ENCODE results near the gene KATNBL1.

The KATNBL1 gene
- 22.2 to 51.7 (median 34.6) reads per million in 17 experiments for total RNA-seq

GRCh38 chr15:34209421-34210282, at the start of gene KATNBL1:
Gene KATNBL1, minus strand, starts transcription at chr15:34210096. Its CDS starts 46,420 bp downstream, at chr15:34163676.
- DNase-seq: peak; percentile 98 to 100 (median 99)

GRCh38 chr15:34259566-34259965, 49.7 kb upstream of the KATNBL1 start:
- DNase-seq: no peak

GRCh38 chr15:34258151-34258550, 48.3 kb upstream of the KATNBL1 start:
- no peak for DNase-seq

GRCh38 chr15:34252545-34252944, 42.6 kb upstream of the KATNBL1 start:
- DNase-seq: no peak

GRCh38 chr15:34248190-34248589, 38.3 kb upstream of the KATNBL1 start:
- no peak for DNase-seq

GRCh38 chr15:34246276-34246976, 36.5 kb upstream of the KATNBL1 start:
- DNase-seq: no peak

- no peak for DNase-seq
Measured at GRCh38 chr15:34243226-34243625, 33.3 kb upstream of the KATNBL1 start.

GRCh38 chr15:34242331-34242710, 32.4 kb upstream of the KATNBL1 start:
- DNase-seq: no peak

- peak; percentile 45 to 62 (median 52) for DNase-seq
Measured at GRCh38 chr15:34241376-34242330, 31.8 kb upstream of the KATNBL1 start.

GRCh38 chr15:34240537-34240936, 30.6 kb upstream of the KATNBL1 start:
- DNase-seq: no peak

GRCh38 chr15:34239151-34239808, 29.4 kb upstream of the KATNBL1 start:
- DNase-seq: peak in 3 of 4 experiments; percentile 19 to 38 (median 34)

- no peak for DNase-seq
Measured at GRCh38 chr15:34233614-34234013, 23.7 kb upstream of the KATNBL1 start.

- peak; percentile 50 to 69 (median 62) for DNase-seq
Measured at GRCh38 chr15:34223904-34224596, 14.2 kb upstream of the KATNBL1 start.

- no peak for DNase-seq
Measured at GRCh38 chr15:34217587-34218225, 7.8 kb upstream of the KATNBL1 start.

- DNase-seq: no peak
Measured at GRCh38 chr15:34216527-34217270, 6.8 kb upstream of the KATNBL1 start.

- no peak for DNase-seq
Measured at GRCh38 chr15:34214135-34214534, 4.2 kb upstream of the KATNBL1 start.

- DNase-seq: no peak
Measured at GRCh38 chr15:34213690-34214089, 3.8 kb upstream of the KATNBL1 start.

GRCh38 chr15:34206011-34206410, 3.9 kb downstream of the KATNBL1 start:
- DNase-seq: no peak

- DNase-seq: no peak
Measured at GRCh38 chr15:34203936-34204335, 6.0 kb downstream of the KATNBL1 start.

GRCh38 chr15:34203305-34203704, 6.6 kb downstream of the KATNBL1 start:
- DNase-seq: no peak

Measured in suppressor macrophage (primary cell).